C4-2B (cell line): ENCODE data around the gene EFHB.
"Not testable (repeated sequence)": the region's sequence is repeated elsewhere in the genome, so short reads cannot be mapped to it uniquely, and the experiment has no call there.

Experiments used
- H3K27ac ChIP-seq: fragments of 450-650 bp; 2 replicates; pipeline ENCODE4 v1.5.1; 2017
- ZFX ChIP-seq: fragments of 450-650 bp; IDR thresholded peaks from 2 replicates; pipeline ENCODE4 v1.6.1; 2017
- TF ChIP-seq, protein P1 (sequence below): fragments of 450-650 bp; conservative IDR thresholded peaks from 2 replicates; pipeline ENCODE4 v1.5.1; 2017; ENCODE audit warnings: mild to moderate bottlenecking

The EFHB gene

DNA sequence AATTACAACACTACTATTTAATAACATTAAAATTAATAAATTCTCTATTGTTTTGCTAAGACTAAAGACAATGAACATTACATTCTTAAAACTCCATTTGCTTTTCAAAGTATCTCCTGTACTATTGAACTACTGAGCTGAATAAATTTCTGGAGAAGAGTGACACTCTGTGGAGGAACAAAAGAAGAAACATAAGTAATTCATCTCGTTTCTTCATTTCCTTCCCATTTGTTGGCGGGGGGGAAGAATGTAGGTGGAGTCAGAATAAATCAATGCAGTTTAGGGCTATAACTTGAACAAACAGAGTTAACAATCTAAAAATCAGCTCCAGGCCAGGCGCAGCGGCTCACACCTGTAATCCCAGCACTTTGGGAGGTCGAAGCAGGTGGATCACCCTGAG lies 32.7 kb downstream of the EFHB start:
- TF ChIP-seq, protein P1, sequence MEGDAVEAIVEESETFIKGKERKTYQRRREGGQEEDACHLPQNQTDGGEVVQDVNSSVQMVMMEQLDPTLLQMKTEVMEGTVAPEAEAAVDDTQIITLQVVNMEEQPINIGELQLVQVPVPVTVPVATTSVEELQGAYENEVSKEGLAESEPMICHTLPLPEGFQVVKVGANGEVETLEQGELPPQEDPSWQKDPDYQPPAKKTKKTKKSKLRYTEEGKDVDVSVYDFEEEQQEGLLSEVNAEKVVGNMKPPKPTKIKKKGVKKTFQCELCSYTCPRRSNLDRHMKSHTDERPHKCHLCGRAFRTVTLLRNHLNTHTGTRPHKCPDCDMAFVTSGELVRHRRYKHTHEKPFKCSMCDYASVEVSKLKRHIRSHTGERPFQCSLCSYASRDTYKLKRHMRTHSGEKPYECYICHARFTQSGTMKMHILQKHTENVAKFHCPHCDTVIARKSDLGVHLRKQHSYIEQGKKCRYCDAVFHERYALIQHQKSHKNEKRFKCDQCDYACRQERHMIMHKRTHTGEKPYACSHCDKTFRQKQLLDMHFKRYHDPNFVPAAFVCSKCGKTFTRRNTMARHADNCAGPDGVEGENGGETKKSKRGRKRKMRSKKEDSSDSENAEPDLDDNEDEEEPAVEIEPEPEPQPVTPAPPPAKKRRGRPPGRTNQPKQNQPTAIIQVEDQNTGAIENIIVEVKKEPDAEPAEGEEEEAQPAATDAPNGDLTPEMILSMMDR: no peak
- TF ChIP-seq ZFX: no peak
- peak overlapping the region; percentile 23; the same call in 1 of the 2 replicates for H3K27ac ChIP-seq

DNA sequence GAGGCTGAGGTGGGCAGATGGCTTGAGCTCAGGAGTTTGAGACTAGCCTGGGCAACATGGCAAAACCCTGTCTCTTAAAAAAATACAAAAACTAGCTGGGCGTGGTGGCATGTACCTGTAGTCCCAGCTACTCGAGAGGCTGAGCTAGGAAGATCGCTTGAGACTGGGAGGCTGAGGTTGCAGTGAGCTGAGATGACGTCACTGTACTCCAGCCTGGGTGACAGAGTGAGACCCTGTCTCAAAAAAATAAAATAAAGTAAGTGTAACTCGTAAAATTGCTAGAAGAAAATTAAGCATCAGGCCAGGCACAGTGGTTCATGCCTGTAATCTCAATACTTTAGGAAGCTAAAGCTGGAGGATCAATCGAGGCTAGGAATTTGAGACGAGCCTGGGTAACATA lies 34.2 kb downstream of the EFHB start:
- not testable (repeated sequence) for H3K27ac ChIP-seq

DNA sequence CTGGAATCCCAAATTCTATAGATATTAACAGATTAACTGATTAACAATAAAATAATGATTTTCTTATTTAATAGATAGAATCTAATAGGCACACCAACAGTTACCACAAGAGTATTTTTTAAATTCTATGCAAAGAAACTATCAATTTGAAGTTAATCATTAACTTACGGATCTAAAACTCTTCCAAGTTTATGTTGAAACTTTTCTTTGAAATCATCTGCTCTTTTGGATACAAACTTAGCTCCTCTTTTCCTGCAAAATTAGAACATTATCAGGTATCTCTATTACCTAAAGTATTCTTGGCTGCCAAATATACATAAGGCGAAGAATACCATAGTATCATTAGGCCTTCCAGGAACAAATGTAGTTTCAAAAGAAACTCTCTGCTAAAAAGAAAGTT lies 34.8 kb downstream of the EFHB start:
- no peak for TF ChIP-seq ZFX
- TF ChIP-seq, protein P1: no peak
- no peak overlapping the region for H3K27ac ChIP-seq

DNA sequence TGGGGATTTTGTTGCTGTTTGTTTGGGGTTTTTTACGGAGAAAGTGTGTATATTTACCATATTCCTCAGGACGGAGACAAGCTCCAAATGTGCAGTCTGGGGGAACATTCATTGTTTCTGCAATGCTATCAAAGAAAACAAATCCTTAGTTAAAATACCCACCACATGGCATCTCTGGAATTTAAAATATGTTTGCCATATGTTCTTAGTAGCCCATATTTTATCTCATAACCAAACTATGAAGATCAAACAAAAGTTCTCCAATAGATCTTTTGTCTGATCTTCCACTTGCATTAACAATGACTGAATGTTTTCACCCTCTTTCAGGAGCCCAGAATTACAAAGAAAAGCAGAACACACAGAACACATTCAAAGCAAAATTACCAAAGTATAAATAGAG lies 35.3 kb downstream of the EFHB start:
- TF ChIP-seq, protein P1: no peak
- no peak for TF ChIP-seq ZFX
- no peak overlapping the region for H3K27ac ChIP-seq

DNA sequence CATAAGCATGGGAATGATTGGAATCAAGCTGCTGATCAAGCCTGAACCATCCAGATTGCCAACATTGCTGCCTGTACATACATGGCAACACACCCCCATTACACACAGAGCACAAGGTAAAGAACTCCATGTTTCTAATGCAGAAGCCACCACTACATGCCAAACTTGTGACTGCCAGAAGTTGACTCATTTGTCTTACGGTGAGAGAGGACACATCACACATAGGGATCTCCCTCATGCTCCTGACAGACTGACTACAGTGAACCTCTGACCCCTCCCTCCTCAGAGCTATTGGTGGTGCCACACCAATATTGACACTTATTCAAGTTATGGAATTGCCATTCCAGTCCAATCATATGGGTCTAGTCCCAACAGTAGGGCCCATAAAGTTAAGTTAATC lies 42.3 kb downstream of the EFHB start:
- no peak overlapping the region for H3K27ac ChIP-seq
- TF ChIP-seq, protein P1: no peak
- no peak for TF ChIP-seq ZFX

DNA sequence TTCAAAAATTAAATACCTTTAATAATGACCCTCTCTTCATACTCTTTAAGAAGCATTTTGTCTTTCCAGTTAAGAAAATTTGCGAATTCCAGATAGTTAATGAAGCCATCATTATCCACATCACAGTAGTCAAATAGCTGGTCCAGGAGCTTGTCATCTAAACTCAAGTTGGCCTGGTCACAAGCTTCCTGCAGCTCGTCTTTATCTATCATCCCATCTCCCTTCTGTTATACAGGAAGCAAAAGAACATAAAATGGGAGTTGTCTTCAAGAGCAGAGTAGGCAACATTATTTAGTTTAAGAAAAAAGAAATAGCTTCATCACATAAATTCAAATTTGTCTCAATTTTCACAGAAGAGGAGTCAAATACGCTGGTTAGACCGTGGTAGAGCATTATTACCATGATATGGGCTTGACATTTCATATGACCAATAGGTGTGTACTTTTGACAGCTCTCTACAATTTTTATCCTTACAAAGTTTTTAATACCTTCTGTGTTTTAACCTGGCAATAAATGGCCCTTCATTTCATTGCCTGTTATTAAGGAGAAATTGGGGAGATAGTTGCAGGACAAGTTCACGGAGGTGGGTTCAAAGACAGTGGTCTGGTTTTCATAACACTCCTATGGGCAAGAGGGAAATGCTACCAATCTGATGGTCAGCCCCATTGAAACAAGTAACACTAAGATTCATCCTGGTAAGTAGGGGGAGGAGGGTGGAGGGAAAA lies 45.4 kb downstream of the EFHB start:
- peak overlapping the region; percentile 55; the same call in 1 of the 2 replicates for H3K27ac ChIP-seq
- no peak for TF ChIP-seq ZFX
- TF ChIP-seq, protein P1: no peak

DNA sequence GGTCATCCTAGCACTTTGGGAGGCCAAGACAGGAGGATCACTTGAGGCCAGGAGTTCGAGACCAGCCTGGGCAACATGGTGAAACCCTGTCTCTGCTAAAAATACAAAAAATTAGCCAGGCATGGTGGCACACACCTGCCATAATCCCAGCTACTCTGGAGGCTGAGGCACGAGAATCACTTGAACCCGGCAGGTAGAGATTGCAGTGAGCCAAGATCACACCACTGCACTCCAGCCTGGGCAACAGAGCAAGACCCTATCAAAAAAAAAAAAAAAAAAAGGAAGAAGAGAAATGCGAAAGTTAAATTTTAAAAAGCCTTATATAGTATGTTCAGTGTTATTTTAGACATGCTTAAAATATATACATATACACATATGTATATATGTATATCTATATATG lies 46.9 kb downstream of the EFHB start:
- H3K27ac ChIP-seq: not testable (repeated sequence)

DNA sequence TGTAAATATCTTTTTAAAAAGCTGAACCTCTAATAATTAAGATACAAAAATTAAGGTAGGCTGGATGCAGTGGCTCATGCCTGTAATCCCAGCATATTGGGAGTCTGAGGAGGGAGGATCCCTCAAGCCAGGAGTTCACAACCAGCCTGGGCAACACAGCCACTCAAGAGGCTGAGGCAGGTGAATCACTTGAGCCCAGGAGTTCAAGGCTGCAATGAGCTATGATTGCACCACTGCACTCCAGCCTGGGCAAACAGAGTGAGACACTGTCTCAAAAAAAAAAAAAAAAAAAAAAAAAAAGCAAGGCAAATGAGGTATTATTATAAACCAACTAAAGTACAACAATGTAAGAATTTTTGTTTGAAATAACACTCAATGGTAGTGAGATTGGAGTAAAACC lies 47.6 kb downstream of the EFHB start:
- no peak for TF ChIP-seq ZFX
- TF ChIP-seq, protein P1: no peak
- no peak overlapping the region for H3K27ac ChIP-seq
